T1000 (cell line): ENCODE measurements around the gene MOK.
"Not testable (repeated sequence)": the region's sequence is repeated elsewhere in the genome, so short reads cannot be mapped to it uniquely, and the experiment has no call there.

Experiments
- DNase-seq: peaks from one replicate; lab custom pipeline; 2025; ENCODE audit warnings: mixed read lengths; lab: John Stamatoyannopoulos, UW

Gene MOK

DNA sequence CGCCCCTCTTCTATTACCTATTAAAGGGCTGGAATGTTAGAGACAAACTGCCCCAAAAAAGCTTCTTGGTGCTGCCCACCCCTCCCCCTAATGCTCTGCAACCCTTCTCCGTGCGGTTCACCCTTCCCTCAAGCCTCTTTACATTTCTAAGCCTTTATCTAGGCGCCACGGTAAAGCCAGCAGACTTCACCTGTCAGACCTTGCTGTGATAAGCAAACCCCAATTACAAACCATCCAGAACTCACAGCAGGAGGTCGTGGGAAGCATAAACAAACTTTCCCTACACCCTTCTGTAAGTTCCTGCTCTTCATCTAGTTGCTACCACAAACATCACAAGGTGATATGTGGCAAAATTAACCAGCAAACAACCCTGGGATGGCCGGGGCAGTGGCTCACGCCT lies 56.8 kb downstream of the MOK start:
- DNase-seq: no peak

DNA sequence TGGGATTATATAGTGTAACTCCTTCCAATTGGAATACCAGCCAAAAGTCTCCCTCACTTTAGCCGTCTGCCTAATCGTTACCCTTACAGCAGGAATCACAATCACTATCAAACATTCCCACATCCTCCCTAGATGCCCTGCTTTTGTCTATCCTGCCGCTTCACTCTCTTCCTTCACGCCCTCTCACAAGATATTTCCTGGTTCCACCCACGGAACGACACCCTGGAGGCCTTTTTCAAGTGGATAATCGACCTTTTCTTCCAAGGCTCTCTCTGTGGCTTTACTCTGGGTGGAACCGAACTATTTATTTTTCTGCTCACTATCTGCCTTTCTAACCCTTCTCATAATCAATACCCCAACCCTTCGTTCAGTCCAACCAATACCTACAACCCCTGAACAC lies 58.9 kb downstream of the MOK start:
- DNase-seq: no peak

DNA sequence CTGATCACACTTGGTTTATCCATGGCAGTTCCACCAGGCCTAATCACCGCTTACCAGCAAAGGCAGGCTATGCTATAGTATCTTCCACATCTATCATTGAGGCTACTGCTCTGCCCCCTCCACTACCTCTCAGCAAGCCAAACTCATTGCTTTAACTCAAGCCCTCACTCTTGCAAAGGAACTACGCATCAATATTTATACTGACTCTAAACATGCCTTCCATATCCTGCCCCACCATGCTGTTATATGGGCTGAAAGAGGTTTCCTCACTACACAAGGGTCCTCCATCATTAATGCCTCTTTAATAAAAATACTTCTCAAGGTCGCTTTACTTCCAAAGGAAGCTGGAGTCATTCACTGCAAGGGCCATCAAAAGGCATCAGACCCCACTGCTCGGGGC lies 61.2 kb downstream of the MOK start:
- DNase-seq: not testable (repeated sequence)

DNA sequence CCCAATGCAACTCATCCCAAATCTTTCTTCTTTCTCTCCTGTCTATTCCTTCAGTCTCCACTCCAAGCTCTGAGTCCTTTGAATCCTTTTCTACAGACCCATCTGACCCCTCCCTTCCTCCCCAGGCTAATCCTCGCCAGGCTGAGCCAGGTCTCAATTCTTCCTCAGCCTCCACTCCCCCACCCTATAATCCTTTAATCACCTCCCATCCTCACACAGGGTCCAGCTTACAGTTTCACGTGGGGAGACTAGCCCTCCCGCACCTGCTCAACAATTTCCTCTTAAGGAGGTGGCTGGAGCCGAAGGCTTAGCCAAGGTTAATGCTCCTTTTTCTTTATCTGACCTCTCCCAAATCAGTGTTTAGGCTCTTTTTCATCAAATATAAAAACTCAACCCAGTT lies 63.8 kb downstream of the MOK start:
- no peak for DNase-seq

DNA sequence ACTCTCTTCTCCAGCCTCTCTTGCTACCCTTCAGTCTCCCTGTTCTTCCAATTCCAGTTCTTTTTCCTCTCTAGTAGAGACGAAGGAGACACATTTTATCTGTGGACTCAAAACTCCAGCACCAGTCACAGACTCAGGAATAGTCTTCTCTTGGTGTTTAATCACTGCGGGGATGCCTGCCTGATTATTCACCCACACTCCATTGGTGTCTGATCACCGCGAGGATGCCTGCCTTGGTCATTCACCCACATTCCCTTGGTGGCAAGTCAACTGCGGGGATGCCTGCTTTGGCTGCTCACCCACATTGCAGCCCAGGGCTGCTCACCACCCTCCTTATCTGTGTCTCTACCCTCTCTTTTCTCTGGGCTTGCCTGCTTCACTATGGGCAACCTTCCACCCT lies 64.5 kb downstream of the MOK start:
- not testable (repeated sequence) for DNase-seq

DNA sequence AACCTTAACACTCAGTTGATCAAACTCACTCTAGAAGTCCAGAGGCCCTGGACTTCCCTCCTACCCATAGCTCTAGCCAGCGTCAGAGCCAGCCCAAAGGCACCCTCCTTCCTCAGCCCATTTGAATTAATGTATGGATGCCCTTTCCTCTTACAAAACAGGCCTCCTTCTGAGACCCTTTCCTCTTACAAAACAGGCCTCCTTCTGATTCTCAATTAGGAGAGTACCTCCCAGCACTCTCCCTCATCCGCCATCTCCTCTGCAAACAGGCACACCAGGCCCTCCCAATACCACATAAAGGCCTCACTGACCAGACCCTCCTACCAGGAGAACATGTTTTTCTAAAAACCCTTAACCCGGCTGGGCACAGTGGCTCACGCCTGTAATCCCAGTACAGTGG lies 65.7 kb downstream of the MOK start:
- DNase-seq: no peak

DNA sequence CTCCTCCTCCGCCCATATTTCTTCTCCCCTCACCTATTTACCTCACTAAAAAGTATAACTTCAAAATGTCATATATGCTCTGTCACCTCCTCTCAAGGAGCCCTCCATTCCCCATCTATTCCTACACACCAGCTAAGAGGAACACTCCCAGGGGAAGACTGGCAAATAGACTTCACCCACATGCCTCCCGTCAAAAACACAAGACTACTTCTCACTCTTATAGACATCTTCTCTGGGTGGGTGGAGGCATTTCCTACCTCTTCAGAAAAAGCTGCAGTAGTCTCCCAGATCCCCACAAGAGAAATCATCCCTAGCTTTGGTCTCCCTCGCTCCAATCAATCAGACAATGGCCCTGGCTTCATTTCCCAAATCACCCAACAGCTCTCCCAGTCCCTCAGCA lies 66.2 kb downstream of the MOK start:
- DNase-seq: no peak

DNA sequence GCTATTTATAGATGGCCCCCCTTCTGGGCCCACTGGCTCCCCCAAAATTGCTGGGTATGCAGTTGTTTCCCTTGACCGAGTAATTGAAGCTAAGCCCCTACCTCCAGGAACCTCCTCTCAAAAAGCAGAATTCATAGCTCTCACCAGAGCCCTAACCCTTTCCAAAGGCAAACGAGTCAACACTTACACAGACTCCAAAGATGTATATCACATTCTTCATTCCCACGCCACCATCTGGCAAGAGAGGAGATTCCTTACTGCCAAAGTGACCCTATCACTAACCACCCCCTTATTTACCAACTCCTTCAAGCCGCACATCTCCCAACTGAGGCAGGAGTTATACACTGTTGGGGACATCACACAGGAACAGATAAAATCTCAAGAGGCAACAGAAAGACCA lies 66.8 kb downstream of the MOK start:
- no peak for DNase-seq

DNA sequence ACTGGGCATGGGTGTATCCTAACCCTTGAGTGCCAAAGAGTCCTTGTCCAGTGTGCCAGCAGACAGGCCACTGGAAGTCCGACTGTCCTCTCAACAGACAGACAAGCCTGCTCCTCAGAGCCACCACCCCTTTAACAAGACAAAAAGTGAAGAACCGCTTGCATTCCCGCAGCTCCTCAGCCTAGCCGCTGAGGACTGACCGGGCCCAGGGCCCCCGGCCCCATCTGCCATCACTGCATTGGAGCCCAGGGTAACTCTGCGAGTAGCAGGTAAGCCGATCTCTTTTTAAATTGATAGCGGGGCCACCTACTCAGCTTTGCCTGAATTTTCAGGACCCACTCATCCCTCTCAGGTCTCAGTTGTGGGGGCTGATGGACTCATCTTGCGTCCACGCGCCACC lies 68.9 kb downstream of the MOK start:
- DNase-seq: no peak

DNA sequence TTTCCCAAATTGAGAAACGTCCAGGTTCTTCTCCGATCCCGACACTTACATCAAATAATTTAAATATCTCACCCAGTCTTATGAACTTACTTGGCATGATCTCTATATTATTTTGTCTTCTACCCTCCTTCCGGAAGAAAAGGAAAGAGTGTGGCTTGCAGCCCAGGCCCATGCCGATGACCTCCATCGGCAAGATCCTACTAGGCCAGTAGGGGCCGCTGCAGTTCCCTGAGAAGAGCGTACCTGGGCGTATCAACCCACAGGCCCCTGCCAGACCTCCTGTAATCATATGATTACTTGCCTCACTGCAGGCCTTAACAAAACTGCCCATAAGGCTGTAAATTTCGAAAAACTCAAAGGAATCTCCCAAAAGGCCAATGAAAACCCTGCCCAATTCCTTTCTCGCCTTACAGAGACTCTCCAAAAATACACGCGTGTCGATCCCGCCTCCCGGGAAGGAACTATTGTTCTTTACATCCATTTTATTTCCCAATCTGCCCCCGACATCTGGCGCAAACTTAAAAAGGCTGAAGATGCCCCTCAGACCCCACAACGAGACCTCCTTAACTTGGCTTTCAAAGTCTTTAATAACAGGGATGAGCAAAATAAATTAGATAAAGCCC lies 69.6 kb downstream of the MOK start:
- peak; percentile 36 for DNase-seq

DNA sequence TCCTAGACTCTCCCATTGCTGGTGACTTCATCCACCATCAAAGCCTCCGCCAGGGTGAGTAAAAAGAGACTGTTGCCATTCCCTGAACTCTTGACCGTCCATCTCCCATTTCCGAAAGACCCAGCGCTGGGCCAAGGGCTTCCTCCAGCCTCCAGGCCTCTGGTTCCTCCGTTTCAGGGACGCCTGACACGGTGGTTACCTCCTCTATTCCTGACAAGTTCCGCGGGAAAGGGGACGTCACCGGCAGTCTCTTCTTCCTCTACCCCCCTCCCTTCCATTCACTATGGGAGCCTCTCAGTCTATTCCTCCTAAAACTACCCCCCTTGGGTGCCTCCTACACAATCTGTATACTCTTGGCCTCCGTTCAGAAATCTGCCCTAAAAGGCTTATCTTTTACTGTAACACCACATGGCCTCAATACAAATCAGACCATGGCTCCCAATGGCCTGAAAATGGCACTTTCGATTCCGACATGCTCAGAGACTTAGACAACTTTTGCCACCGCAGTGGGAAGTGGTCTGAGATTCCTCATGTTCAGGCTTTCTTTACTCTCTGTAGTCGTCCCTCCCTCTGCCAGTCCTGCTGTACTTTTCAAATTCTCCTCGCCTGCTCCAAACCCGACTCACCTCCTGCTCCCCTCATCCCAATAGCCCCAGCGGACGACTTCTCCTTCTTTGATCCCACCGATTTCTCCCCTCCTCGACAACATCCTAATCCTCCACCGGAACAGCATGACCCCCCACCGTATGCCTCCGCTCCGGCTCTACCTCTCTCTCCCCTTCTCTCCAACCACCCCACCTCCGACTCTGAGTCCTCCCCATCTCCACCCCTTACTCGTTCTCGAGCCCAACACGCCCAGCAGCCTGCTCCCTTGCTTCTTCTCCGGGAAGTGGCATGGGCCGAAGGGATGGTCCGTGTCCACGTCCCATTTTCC lies 70.4 kb downstream of the MOK start:
- no peak for DNase-seq

DNA sequence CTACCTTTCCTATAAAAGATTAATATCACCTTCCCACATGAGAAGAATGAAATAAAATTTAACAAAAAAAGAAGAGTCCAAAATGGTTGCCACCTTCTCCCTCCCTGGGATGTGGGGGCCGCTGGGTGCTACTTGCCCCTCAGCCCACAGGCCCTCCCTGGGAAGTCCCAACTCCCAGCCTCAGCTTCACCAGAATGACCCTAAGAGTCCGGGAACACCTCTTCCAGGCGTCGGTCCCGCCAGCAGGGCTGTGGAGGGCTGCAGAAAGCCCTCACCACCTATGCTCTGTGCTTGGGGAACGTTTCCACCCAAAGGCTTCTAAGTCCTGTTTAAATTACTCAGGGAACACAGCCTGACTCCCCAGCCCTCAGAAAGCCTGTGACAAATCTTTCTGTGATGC lies 71.9 kb downstream of the MOK start:
- DNase-seq: no peak

DNA sequence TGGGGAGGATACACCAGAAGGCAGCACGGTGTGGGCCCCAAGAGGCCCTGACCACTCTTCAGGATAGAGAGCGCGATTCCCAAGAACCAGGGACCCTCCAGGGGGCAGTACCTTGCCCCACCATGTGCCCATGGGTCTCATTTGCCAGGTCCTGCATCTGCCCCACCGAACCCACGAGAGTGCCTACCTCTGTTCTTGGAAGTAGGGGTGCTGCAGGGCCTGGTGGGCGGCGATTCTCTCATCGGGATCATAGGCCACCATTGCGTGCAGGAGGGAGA lies 72.7 kb downstream of the MOK start:
- no peak for DNase-seq

DNA sequence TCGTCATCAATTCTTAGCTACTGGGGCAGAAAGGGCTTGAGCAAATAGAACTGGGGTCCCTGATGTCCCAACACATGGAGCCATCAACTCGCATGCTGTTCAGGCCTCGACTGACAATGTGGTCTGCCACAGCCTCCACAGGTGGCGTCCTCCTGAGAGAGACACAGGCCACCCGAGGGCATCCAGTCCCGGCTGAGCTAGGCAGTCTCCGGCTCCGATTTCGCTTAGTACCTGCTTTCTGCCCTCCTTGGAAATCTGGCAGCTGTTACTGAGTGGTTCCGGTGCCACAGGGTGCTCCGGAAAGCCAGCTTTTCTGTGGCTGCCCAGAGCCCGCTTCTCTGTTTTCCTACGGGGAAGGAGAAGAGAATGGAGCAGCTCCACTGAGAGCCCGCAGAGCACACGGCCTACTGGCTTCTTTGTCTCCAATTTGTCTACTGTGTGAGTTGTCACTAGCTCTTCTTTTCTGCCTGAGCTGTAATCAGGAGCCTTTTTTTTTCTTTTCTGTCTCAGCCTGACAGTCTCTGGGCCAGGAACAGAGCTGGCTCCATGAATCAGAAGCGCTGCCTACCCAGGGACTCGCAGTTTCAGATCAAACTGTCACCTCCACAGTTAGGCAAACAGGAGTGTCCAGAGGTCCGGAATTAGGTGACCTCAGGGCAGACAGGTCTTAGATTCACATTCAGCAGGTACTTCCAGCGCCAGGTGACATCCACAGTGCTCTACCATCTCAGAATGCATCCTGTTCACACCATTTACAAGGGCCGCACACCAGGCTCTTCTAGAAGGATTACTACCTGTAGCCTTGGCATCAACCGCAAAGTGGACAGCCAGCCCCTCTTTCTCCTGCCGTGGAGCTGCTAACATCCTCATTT lies 73.3 kb downstream of the MOK start:
- DNase-seq: no peak

DNA sequence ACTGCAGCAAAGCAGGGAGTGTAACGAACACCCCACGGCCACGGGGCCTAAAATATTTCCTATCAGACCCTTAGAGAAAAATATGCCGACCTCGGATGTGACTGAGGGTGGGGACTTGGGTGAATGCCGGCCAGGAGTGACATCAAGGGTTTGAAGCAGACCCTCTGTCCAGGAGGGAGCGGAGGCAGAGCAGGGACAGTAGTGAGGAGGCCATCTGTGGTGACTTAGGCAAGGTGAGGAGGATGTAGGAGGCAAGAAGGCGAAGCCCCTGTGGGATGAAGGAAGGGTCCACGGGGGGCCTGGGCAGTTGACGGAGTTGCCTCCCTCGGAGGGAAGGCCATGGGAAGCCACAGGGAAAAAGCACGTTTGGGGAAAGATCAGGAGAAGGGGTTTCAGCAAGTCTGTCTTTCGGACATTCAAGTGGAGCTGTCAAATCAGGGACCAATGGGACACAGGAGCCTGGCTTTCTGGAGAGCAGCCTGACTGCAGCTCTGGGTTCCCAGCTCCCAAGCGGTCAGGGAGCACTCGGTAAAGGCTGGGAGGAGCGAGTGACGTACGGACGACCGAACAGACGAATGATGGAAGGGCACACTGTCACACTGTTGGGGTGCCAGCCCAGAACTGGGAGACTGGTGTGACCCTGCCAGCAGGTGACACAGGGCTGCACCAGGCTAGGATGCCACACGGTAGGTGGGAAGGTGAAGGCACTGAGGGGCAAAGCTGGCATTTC lies 74.3 kb downstream of the MOK start:
- DNase-seq: no peak

DNA sequence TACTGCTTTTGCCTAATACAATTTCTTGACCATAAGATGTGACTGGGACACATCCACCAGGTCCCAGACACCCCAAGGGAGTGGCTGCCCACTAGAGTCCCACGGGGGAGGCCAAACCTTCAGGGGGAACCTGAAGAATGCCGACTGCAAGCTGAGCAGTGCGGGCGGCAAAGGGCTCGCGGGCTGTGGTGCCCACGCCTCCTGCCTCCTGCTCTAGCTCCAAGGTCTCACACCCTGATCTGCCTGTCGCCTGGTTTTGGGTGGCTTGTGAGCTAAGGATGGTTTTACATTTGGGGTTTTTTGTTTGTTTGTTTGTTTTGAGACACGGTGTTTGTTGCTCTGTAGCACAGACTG lies 75.2 kb downstream of the MOK start:
- no peak for DNase-seq

DNA sequence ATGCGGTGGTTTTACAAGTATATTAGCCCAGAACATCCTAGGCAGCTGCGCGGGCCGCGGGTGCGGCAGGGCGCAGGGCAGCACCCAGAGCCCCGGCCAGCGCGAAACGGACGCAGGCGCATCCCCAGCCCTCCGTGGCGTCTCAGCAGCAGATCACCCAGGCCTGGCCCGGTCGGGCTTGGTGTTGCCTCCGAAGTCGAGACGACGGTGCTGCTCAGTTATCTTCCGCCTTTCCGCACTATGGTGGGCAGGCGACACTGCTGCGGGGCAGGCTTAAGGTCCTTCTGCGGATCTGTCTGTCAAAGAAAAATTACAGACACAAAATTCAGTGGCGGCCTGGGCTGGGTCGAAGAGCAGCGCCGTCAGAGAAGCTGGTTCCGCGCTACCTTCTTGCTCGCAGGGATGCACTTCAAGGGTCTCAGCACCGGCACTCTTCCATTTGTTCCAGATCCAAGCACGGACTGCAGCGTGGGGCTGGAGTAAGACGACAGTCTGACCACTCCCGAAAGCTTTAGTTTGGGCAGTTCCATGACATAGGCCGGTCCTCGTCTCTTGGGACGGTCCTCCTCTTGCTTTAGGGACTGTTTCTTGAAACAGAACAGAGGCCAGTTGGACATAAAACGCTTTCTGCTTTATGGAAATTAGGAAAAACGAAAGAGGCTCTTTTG lies 75.8 kb downstream of the MOK start:
- no peak for DNase-seq

DNA sequence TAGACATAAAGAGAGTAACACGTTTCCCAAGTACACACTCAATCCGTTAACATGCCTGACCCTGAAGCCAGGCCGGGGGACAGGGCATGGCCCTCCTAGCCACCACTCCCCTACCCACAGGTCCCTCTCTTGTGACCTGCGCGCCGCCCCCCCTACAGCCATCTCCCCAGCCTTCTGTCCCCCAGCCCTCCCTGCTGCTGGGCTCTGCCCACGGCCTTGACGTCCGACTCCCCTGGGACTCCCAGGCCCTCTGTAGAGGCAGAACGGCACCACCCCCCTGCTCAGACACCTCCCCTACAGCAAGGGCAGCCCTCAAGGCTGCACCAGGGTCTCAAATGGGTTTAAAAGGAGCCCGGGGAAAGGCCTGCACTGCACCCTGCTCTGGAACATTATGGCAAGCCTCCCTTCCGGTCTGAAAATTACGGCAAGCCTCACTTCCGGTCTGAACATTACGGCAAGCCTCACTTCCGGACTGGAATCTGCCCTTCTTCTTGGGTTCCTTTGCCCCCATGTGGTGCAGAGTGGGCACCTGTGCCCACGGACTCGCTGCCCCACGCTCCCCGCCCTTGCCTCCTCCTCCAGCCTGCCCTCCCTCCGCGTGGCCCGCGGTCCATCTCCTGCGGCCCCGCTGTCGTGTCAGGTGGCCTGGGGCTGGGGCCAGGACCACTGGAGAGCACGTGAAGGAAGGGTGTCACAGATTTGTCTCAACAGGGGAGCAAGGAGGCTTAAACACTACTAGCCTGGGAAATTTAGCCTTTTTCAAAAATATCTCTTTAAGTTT lies 77.6 kb downstream of the MOK start:
- no peak for DNase-seq

DNA sequence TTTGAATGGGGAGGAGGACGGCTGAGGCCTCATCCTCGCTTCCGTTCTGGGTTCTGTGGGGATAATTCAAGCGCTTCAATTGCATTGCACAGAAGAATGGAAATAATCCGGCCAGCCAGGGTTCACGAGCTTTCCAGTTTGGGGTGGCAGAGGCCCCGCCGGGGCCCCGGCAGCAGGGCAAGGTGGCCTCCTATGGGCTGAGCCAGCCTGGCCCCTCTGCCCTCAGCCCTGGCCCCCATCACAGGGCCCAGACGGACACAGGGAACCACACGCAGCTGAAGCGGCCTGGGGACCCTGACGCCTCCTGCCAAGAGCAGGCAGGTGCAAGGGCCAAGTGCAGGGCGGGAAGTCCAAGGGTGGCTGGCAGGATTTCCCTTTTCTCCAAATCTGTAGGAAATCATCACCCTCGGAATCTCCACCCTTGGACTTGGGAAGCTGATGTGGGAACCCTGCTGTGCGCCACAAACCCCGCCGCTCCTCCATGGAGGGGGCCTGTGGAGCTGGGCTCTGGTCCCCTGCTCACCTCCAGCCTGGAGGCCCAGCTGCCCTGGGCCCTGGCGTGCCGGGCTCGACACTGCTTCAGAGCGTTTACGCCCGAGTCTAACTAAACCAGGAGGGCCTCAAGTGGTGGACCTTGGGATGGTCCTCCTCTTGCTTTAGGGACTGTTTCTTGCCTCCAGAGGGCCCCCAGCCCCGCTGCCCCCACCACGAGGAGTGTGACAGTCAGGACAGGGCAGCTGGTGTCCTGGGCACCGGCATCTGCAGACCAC lies 78.4 kb downstream of the MOK start:
- no peak for DNase-seq

DNA sequence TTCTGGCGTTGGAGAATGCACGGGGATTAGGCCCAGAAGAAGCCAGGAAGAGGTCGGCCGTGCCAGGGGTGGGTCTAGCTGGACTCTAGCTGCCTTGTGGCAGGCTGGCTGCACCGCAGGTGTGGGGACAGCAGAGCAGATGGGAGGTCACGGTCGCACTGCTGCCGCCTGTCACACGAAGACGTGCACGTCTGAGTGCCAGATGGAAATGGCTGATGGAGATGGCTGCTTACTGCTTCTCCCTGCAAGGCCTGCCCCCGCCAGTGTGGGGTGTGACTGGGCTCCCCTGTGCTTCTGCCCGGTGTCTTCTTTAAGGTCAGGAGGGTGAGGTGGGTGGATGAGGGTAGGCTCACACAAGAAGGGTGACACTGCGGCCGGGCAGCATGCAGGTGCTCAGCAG lies 79.0 kb downstream of the MOK start:
- no peak for DNase-seq
